Kidney (tissue), 14 donors: ENCODE data around the gene RAD51B. TPM values are rescaled to one million over a fixed set of nuclear protein-coding genes. Genes with fewer than 3 reads are reported as not detected.
"Not testable (repeated sequence)": the region's sequence is repeated elsewhere in the genome, so short reads cannot be mapped to it uniquely, and the experiment has no call there.

ENCODE experiments used
- DNase-seq, 5 donors: peaks; one replicate each; pipeline ENCODE4 v3.0.0-alpha.2; 2013 to 2020
- FAIRE-seq: peaks from 2 replicates; lab custom pipeline; 2012; peaks lifted over from hg19 to GRCh38; lab: Jason Lieb, UNC
- H3K27ac ChIP-seq, 2 donors: one replicate each; pipeline ENCODE4 v1.7.0; 2013; ENCODE audit warnings: low read depth in 2 of 2, low read length in 2 of 2, inconsistent platforms in 1 of 2
- H3K27me3 ChIP-seq: one replicate; pipeline ENCODE4 v1.7.1; 2013; ENCODE audit warnings: low read length, inconsistent platforms; ENCODE audit not compliant: control insufficient read depth, insufficient read depth
- H3K36me3 ChIP-seq, 3 donors: one replicate each; pipeline versions ENCODE4 v1.7.0 to v1.7.1; 2013; ENCODE audit warnings: low read length in 3 of 3, control low read depth in 1 of 3, inconsistent platforms in 1 of 3; ENCODE audit not compliant: insufficient read depth in 3 of 3, control insufficient read depth in 2 of 3
- H3K4me1 ChIP-seq, 3 donors: one replicate each; pipeline versions ENCODE4 v1.7.0 to v1.7.1; 2013; ENCODE audit warnings: low read length in 3 of 3, inconsistent platforms in 1 of 3, low read depth in 1 of 3; ENCODE audit not compliant: control insufficient read depth in 2 of 3, insufficient read depth in 2 of 3
- H3K4me3 ChIP-seq, 3 donors: one replicate each; pipeline versions ENCODE4 v1.7.0 to v1.8.1; 2013; ENCODE audit warnings: low read length in 3 of 3, control low read depth in 1 of 3, inconsistent platforms in 1 of 3
- H3K9ac ChIP-seq, 3 donors: one replicate each; pipeline versions ENCODE4 v1.7.0 to v1.7.1; 2013; ENCODE audit warnings: low read length in 3 of 3, control low read depth in 1 of 3, inconsistent platforms in 1 of 3
- H3K9me3 ChIP-seq, 3 donors: one replicate each; pipeline versions ENCODE4 v1.7.0 to v1.7.1; 2013; ENCODE audit warnings: low read length in 3 of 3, control low read depth in 1 of 3, inconsistent platforms in 1 of 3; ENCODE audit not compliant: control insufficient read depth in 2 of 3, insufficient read depth in 1 of 3
- intact Hi-C: fragments of 100-400 bp; cut with DNase I; formaldehyde crosslinking; loops from one replicate; pipeline ENCODE4 v1.11.1; 2022
- polyA plus RNA-seq: library from polyadenylated mRNA; stranded (reverse); fragments of 350-450 nt; fragmentation: Illumina TruSeq; extraction: RNeasy Lipid Tissue Mini Kit (QIAGEN cat#74804); gene quantifications from one replicate; pipeline ENCODE4 v1.2.3, GENCODE V29; 2014; ENCODE audit warnings: low read depth, low replicate concordance; ENCODE audit not compliant: insufficient read depth
- total RNA-seq: library from RNA; stranded (reverse); fragmentation: NEBNext Ultra II Directional; extraction: Animal tissue kit (Norgen Biotek cat#: 25700); gene quantifications from one replicate; pipeline ENCODE4 v1.2.1, GENCODE V29; 2021
- TF ChIP-seq, protein P1 (sequence below): IDR thresholded peaks from 3 replicates; pipeline ENCODE4 v1.5.1; 2012; ENCODE audit warnings: mild to moderate bottlenecking, moderate library complexity, borderline replicate concordance; ENCODE audit not compliant: insufficient read depth; ENCODE audit errors: extremely low read depth
- donor health status: control.
- donor health status: control.
- donor health status: control.
- donor health status: control.
- donor health status: control.
- donor health status: DM: yes; HTN: yes; CAD: no.
- donor health status: Normal renal cell carcinoma (clear cell type).

The RAD51B gene
- total and polyA plus RNA-seq, 2 donors from 2014 or later: 6.9 to 18.0 TPM

DNA sequence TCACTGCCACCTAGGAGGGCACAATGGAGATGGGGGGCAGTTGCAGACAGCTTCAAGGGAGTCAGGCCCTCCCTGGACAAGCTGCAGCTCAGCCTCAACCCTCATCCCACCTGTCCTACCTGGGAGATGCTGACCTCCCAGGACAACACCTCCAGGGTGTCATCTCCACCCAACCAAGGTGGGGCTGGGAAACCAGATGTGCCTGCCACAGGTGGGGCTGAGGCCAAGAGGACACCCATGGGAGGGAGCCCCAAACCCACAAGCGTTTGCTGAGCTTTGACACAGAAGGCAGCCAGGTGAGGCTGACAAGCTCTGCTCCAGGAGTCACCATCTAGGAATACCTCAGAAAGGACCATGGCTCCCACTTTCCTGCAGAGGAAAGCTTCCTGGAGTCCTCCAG lies 941.8 kb downstream of the RAD51B start:
- H3K27me3 ChIP-seq: no peaks in the 10 kb centered on the region
- peaks cover 1 to 38% (median 31%) of the 10 kb centered on the region in 3 donors for H3K4me1 ChIP-seq
- H3K4me3 ChIP-seq: no peak overlapping the region
- intact Hi-C loops: no loop called here
- FAIRE-seq (no peak), DNase-seq (no peak)
- H3K27ac ChIP-seq: no peak overlapping the region
- no peak overlapping the region for H3K9ac ChIP-seq
- no peaks in the 10 kb centered on the region for H3K9me3 ChIP-seq
- TF ChIP-seq, protein P1, sequence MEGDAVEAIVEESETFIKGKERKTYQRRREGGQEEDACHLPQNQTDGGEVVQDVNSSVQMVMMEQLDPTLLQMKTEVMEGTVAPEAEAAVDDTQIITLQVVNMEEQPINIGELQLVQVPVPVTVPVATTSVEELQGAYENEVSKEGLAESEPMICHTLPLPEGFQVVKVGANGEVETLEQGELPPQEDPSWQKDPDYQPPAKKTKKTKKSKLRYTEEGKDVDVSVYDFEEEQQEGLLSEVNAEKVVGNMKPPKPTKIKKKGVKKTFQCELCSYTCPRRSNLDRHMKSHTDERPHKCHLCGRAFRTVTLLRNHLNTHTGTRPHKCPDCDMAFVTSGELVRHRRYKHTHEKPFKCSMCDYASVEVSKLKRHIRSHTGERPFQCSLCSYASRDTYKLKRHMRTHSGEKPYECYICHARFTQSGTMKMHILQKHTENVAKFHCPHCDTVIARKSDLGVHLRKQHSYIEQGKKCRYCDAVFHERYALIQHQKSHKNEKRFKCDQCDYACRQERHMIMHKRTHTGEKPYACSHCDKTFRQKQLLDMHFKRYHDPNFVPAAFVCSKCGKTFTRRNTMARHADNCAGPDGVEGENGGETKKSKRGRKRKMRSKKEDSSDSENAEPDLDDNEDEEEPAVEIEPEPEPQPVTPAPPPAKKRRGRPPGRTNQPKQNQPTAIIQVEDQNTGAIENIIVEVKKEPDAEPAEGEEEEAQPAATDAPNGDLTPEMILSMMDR: no peak
- no peaks in the 10 kb centered on the region for H3K36me3 ChIP-seq

GRCh38 chr14:68762953-68763764 lies 943.6 kb downstream of the RAD51B start:
- Histone ChIP-seq H3K4me3 (no peak overlapping the region), H3K9ac (peak overlapping the region in 1 of 3 donors; percentile 4), H3K27ac (peak overlapping the region; percentile 39 to 82), H3K9me3 (no peaks in the 10 kb centered on the region), H3K36me3 (no peaks in the 10 kb centered on the region), H3K4me1 (peaks cover 0 to 20% (median 13%) of the 10 kb centered on the region in 3 donors), H3K27me3 (no peaks in the 10 kb centered on the region)
- intact Hi-C loops: no loop called here
- no peak for FAIRE-seq
- TF ChIP-seq, protein P1: no peak
- DNase-seq: peak; percentile 91 to 97 (median 97)

- DNase-seq, intact Hi-C loops: not testable (repeated sequence)
These were observed 944.3 kb downstream of the RAD51B start for GRCh38 chr14:68763843-68764242.

More at GRCh38 chr14:68763843-68764242, 944.3 kb downstream of the RAD51B start:
- Histone ChIP-seq H3K9ac (peak overlapping the region in 1 of 3 donors; percentile 4), H3K4me1 (peaks cover 0 to 18% (median 10%) of the 10 kb centered on the region in 3 donors), H3K27ac (peak overlapping the region in 1 of 2 donors; percentile 39)
- H3K27me3 ChIP-seq, H3K36me3 ChIP-seq, H3K4me3 ChIP-seq, FAIRE-seq, H3K9me3 ChIP-seq: not testable (repeated sequence)
